ENCODE measurements around the gene SMARCA5.

DNA sequence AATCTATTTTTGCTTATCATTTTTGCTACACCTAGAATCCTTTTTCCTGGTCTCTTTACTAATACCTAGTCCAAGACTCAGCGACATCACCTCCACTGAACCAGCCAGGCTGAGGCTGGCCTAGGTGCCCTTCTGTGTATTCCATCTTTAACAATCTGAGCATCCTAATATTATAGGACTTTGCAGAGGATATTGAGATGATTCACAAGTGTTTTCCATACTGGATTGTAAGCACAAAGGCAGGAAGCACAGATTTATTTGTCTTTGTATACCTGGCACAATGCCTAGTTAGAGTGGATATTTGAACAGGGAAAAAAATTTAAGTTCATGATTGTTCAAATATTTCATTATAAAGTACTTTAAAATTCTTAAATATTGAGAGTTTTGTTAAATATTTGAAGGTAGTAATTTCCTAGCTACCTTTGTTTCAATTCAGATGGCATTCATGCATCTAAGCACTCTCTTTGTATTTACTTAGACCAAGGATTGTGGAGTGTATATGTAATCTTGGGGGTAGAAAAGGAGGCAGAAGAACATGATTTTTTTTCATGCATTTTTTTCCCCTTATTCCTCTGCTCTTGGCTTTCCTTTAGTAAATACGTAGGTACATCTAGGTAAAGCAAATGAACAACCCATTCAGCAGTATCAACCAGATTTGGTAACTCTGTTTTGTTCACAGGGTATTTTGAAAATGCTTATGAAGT, 18.4 kb downstream of the SMARCA5 start:
- TF ChIP-seq CTCF (IDR thresholded peaks at IDR 0.05; ENCODE audit: low read depth, low read length) (no peak), POLR2A (IDR thresholded peaks at IDR 0.05; ENCODE audit: extremely low read depth, insufficient read length) (no peak), MAX (IDR thresholded peaks at IDR 0.05; ENCODE audit: low read depth, low read length) (no peak), MYC (IDR thresholded peaks at IDR 0.05; ENCODE audit: low read depth, low read length) (no peak)
